GM23248 (cell line): ENCODE results near the gene ZNF521. TPM values are rescaled to one million over a fixed set of nuclear protein-coding genes. Genes with fewer than 3 reads are reported as not detected.

Source experiments
- DNase-seq: peaks from one replicate; pipeline ENCODE4 v3.0.0-alpha.2; 2015
- H2AFZ ChIP-seq: fragments of 200-600 bp; sonication (generic); 2 replicates; pipeline ENCODE4 v1.6.1; 2016; ENCODE audit warnings: antibody characterized with exemption
- H3F3A ChIP-seq: fragments of 200-600 bp; sonication (generic); 2 replicates; pipeline ENCODE4 v1.6.1; 2016; ENCODE audit warnings: mild to moderate bottlenecking, antibody characterized with exemption, mixed run types; ENCODE audit not compliant: insufficient read depth
- H3K27ac ChIP-seq: fragments of 200-600 bp; sonication (generic); 2 replicates; pipeline ENCODE4 v1.5.1; 2016; ENCODE audit warnings: mild to moderate bottlenecking
- H3K27me3 ChIP-seq: fragments of 200-600 bp; sonication (generic); replicated peaks from 2 replicates; pipeline ENCODE4 v1.6.1; 2016; ENCODE audit warnings: mild to moderate bottlenecking; ENCODE audit not compliant: insufficient read depth
- H3K36me3 ChIP-seq: fragments of 200-600 bp; sonication (generic); 2 replicates; pipeline ENCODE4 v1.6.1; 2016; ENCODE audit warnings: low read depth, mild to moderate bottlenecking
- H3K4me1 ChIP-seq: fragments of 200-600 bp; sonication (generic); 2 replicates; pipeline ENCODE4 v1.6.1; 2016; ENCODE audit warnings: mild to moderate bottlenecking; ENCODE audit not compliant: insufficient read depth
- H3K4me2 ChIP-seq: fragments of 200-600 bp; sonication (generic); one replicate; pipeline ENCODE4 v1.6.1; 2016; ENCODE audit warnings: mild to moderate bottlenecking; ENCODE audit not compliant: unreplicated experiment
- H3K4me3 ChIP-seq: fragments of 200-600 bp; sonication (generic); 2 replicates; pipeline ENCODE4 v1.5.1; 2016; ENCODE audit warnings: mild to moderate bottlenecking
- H3K79me2 ChIP-seq: fragments of 200-600 bp; sonication (generic); 2 replicates; pipeline ENCODE4 v1.6.1; 2016; ENCODE audit warnings: mild to moderate bottlenecking; ENCODE audit not compliant: insufficient read depth
- H3K9ac ChIP-seq: fragments of 200-600 bp; sonication (generic); 2 replicates; pipeline ENCODE4 v1.6.1; 2016; ENCODE audit warnings: mild to moderate bottlenecking
- H3K9me2 ChIP-seq: fragments of 200-600 bp; sonication (generic); 2 replicates; pipeline ENCODE4 v1.6.1; 2016; ENCODE audit warnings: mixed run types, mild to moderate bottlenecking, moderate library complexity; ENCODE audit not compliant: insufficient read depth
- H3K9me3 ChIP-seq: fragments of 200-600 bp; sonication (generic); one replicate; pipeline ENCODE4 v1.6.1; 2017; ENCODE audit warnings: low read depth
- H4K20me1 ChIP-seq: fragments of 200-600 bp; sonication (generic); 2 replicates; pipeline ENCODE4 v1.6.0; 2016; ENCODE audit not compliant: insufficient read depth
- EZH2 ChIP-seq: fragments of 200-600 bp; sonication (generic); IDR thresholded peaks from 2 replicates; pipeline ENCODE4 v1.6.1; 2018; ENCODE audit warnings: antibody characterized with exemption, mild to moderate bottlenecking; ENCODE audit not compliant: insufficient read depth, poor library complexity, severe bottlenecking
- EZH2phosphoT487 ChIP-seq: fragments of 200-600 bp; sonication (generic); IDR thresholded peaks from 2 replicates; pipeline ENCODE4 v1.6.1; 2018; ENCODE audit warnings: antibody characterized with exemption, moderate library complexity, mild to moderate bottlenecking, low read depth; ENCODE audit not compliant: insufficient read depth
- WGBS, 2 experiments: methylation state at CpG; one replicate each; pipeline ENCODE4 v1.1.6; 2015 to 2017; ENCODE audit warnings: low lambda C conversion rate in 2 of 2, low coverage in 1 of 2; ENCODE audit errors: missing lambda C conversion rate in 2 of 2; 5-methylcytosine and 5-hydroxymethylcytosine counted together
- in situ Hi-C: fragments of 300-500 bp; cut with MboI; formaldehyde crosslinking; loops from 2 replicates; pipeline ENCODE4 v1.15.0; 2020
- polyA plus RNA-seq: library from polyadenylated mRNA; unstranded; fragments of >200 nt; fragmentation: Nextera tagmentation; extraction: Ambion mirVana; gene quantifications from 2 replicates; pipeline ENCODE4 v1.2.1, GENCODE V29; 2016
- total RNA-seq: library from RNA; depleted of rRNA; stranded (reverse); fragments of >200 nt; shearing (Covaris generic); gene quantifications from 2 replicates; pipeline ENCODE4 v1.2.3, GENCODE V29; 2014

The ZNF521 gene
- total and polyA plus RNA-seq, 2 experiments from 2014 or later: 7.8 to 17.9 TPM

GRCh38 chr18:25349926-25350487 is 2.0 kb downstream of the ZNF521 start:
- Histone ChIP-seq H3K36me3 (no peaks in the 10 kb centered on the region), H3K9me2 (no peaks in the 10 kb centered on the region), H3K4me3 (peak overlapping the region; percentile 97), H2AFZ (peak overlapping the region; percentile 98), H3K27ac (peak overlapping the region; percentile 86), H3K9ac (peak overlapping the region; percentile 90), H3F3A (peaks cover 21% of the 10 kb centered on the region), H3K4me2 (peak overlapping the region; percentile 97), H4K20me1 (no peaks in the 10 kb centered on the region), H3K27me3 (no peaks in the 10 kb centered on the region; the same call in 1 of the 2 replicates), H3K9me3 (no peaks in the 10 kb centered on the region), H3K4me1 (peaks cover 10% of the 10 kb centered on the region), H3K79me2 (peaks cover 39% of the 10 kb centered on the region)
- DNase-seq: peak; percentile 64
- in situ Hi-C loops: loop anchor here (10.0 to 25.0 kb wide), 2 partner anchors 475 to 537 kb away; no protein-coding TSS in a partner anchor
- 0 to 1% methylated on average over 35 to 63 of the region's 64 CpGs for WGBS, 2 experiments
- TF ChIP-seq EZH2: no peak
- no peak for TF ChIP-seq EZH2phosphoT487

- H4K20me1 ChIP-seq: no peaks in the 10 kb centered on the region
- H3F3A ChIP-seq: peaks cover 24% of the 10 kb centered on the region
Measured at GRCh38 chr18:25349131-25349925, 2.6 kb downstream of the ZNF521 start.

GRCh38 chr18:25348386-25349130 is 3.4 kb downstream of the ZNF521 start:
- TF ChIP-seq EZH2phosphoT487 (no peak), EZH2 (no peak)
- Histone ChIP-seq H3K4me2 (peak overlapping the region; percentile 82), H3K4me1 (peaks cover 12% of the 10 kb centered on the region), H3K9me3 (no peaks in the 10 kb centered on the region), H2AFZ (peak overlapping the region; percentile 89), H3K79me2 (peaks cover 46% of the 10 kb centered on the region), H3K36me3 (no peaks in the 10 kb centered on the region), H4K20me1 (no peaks in the 10 kb centered on the region), H3K4me3 (peak overlapping the region; percentile 97), H3K27ac (peak overlapping the region; percentile 86), H3K9ac (peak overlapping the region; percentile 90), H3K9me2 (no peaks in the 10 kb centered on the region), H3F3A (peaks cover 24% of the 10 kb centered on the region), H3K27me3 (no peaks in the 10 kb centered on the region)
- WGBS, 2 experiments: 56 to 61% methylated on average over 17 of the region's 17 CpGs
- in situ Hi-C loops: no loop called here
- DNase-seq: no peak

More at GRCh38 chr18:25349131-25349925, 2.6 kb downstream of the ZNF521 start:
- Histone ChIP-seq H3K4me2 (peak overlapping the region; percentile 97), H3K9me2 (no peaks in the 10 kb centered on the region), H3K9ac (peak overlapping the region; percentile 90), H3K4me3 (peak overlapping the region; percentile 97), H3K9me3 (no peaks in the 10 kb centered on the region), H3K79me2 (peaks cover 42% of the 10 kb centered on the region), H3K4me1 (peaks cover 12% of the 10 kb centered on the region), H3K36me3 (no peaks in the 10 kb centered on the region), H3K27me3 (no peaks in the 10 kb centered on the region; the same call in 1 of the 2 replicates), H2AFZ (peak overlapping the region; percentile 98), H3K27ac (peak overlapping the region; percentile 86)
- DNase-seq: peak; percentile 72
- TF ChIP-seq EZH2phosphoT487 (no peak), EZH2 (no peak)
- WGBS, 2 experiments: 1 to 2% methylated on average over 54 to 59 of the region's 78 CpGs
- in situ Hi-C loops: no loop called here

DNA sequence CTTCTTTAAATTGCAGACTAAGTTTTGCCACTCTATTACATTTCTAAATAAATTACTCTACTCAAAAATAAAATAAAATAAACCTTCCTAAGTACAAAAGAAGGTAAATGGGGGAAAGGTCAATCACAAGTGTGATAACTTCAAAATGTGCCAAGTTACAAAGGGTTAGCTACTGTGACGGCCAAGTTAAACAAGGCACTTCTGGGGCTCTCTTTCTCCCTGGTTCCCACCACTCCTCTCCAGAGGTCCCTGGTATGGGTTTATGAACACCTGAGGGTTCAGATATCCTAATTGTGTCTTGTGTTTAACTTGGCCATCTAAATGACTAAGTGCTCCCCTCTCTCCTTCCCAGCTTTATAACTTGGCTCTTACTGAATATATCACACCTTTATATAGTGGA is 5.4 kb downstream of the ZNF521 start:
- WGBS, 2 experiments: 90 to 97% methylated on average over 1 of the region's 1 CpG
- H2AFZ ChIP-seq: no peak overlapping the region
- no peak for TF ChIP-seq EZH2
- TF ChIP-seq EZH2phosphoT487: no peak
- H3K9ac ChIP-seq: no peak overlapping the region
- in situ Hi-C loops: no loop called here
- H3K79me2 ChIP-seq: peaks cover 58% of the 10 kb centered on the region
- no peaks in the 10 kb centered on the region for H3K9me3 ChIP-seq
- no peak overlapping the region for H3K4me3 ChIP-seq
- H3K36me3 ChIP-seq: no peaks in the 10 kb centered on the region
- DNase-seq: no peak
- H4K20me1 ChIP-seq: no peaks in the 10 kb centered on the region
- no peak overlapping the region for H3K4me2 ChIP-seq
- H3K9me2 ChIP-seq: no peaks in the 10 kb centered on the region
- peaks cover 24% of the 10 kb centered on the region for H3F3A ChIP-seq
- peaks cover 12% of the 10 kb centered on the region for H3K4me1 ChIP-seq
- no peaks in the 10 kb centered on the region for H3K27me3 ChIP-seq
- H3K27ac ChIP-seq: no peak overlapping the region
